ENCODE results near the gene GRB10.

Gene GRB10

GRCh38 chr7:50781381-50782293 is 1.1 kb downstream of the GRB10 start:
- in situ Hi-C loops (cut with MboI; ENCODE audit: low pct_unique_long_range_greater_than_20kb, low sequenced_read_pairs, unreplicated experiment), result no loop called here
- DNase-seq (ENCODE audit: low spot score), result no peak
- TF ChIP-seq, protein P1, sequence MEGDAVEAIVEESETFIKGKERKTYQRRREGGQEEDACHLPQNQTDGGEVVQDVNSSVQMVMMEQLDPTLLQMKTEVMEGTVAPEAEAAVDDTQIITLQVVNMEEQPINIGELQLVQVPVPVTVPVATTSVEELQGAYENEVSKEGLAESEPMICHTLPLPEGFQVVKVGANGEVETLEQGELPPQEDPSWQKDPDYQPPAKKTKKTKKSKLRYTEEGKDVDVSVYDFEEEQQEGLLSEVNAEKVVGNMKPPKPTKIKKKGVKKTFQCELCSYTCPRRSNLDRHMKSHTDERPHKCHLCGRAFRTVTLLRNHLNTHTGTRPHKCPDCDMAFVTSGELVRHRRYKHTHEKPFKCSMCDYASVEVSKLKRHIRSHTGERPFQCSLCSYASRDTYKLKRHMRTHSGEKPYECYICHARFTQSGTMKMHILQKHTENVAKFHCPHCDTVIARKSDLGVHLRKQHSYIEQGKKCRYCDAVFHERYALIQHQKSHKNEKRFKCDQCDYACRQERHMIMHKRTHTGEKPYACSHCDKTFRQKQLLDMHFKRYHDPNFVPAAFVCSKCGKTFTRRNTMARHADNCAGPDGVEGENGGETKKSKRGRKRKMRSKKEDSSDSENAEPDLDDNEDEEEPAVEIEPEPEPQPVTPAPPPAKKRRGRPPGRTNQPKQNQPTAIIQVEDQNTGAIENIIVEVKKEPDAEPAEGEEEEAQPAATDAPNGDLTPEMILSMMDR (IDR thresholded peaks at IDR 0.05; ENCODE audit: extremely low read depth, insufficient read depth, missing control alignments), result no peak

GRCh38 chr7:50780436-50780835 is 2.3 kb downstream of the GRB10 start:
- DNase-seq (ENCODE audit: low spot score), result no peak
- TF ChIP-seq, protein P1 (IDR thresholded peaks at IDR 0.05; ENCODE audit: extremely low read depth, insufficient read depth, missing control alignments), result no peak
- in situ Hi-C loops (cut with MboI; ENCODE audit: low pct_unique_long_range_greater_than_20kb, low sequenced_read_pairs, unreplicated experiment), result no loop called here

GRCh38 chr7:50779427-50779826 is 3.3 kb downstream of the GRB10 start:
- in situ Hi-C loops (cut with MboI; ENCODE audit: low pct_unique_long_range_greater_than_20kb, low sequenced_read_pairs, unreplicated experiment), result no loop called here
- TF ChIP-seq, protein P1 (IDR thresholded peaks at IDR 0.05; ENCODE audit: extremely low read depth, insufficient read depth, missing control alignments), result no peak
- DNase-seq (ENCODE audit: low spot score), result no peak

GRCh38 chr7:50778189-50778588 is 4.5 kb downstream of the GRB10 start:
- TF ChIP-seq, protein P1 (IDR thresholded peaks at IDR 0.05; ENCODE audit: extremely low read depth, insufficient read depth, missing control alignments), result no peak
- in situ Hi-C loops (cut with MboI; ENCODE audit: low pct_unique_long_range_greater_than_20kb, low sequenced_read_pairs, unreplicated experiment), result no loop called here
- DNase-seq (ENCODE audit: low spot score), result no peak

DNA sequence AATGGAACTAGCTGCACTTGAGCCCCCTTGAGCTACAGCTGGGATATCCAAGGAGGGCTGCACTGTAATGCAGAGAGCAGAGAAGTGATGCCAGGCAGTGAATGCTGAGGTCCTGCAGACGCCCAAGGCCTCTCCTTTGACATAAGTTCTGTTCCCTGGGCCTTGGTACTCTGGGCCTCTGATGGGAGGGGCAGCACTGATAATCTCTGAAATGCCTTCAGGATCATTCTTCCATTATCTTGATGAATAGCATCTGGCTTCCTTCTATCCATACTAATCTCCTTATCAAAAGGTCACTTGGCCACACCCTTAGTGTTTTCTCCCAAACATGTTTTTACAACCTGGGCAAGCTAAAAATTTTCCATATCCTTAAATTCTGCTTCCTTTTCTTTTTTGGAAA is 6.9 kb downstream of the GRB10 start:
- in situ Hi-C loops (cut with MboI; ENCODE audit: low pct_unique_long_range_greater_than_20kb, low sequenced_read_pairs, unreplicated experiment), result no loop called here
- TF ChIP-seq, protein P1 (IDR thresholded peaks at IDR 0.05; ENCODE audit: extremely low read depth, insufficient read depth, missing control alignments), result no peak
- DNase-seq (ENCODE audit: low spot score), result no peak

GRCh38 chr7:50775231-50775630 is 7.5 kb downstream of the GRB10 start:
- in situ Hi-C loops (cut with MboI; ENCODE audit: low pct_unique_long_range_greater_than_20kb, low sequenced_read_pairs, unreplicated experiment), result no loop called here
- DNase-seq (ENCODE audit: low spot score), result no peak
- TF ChIP-seq, protein P1 (IDR thresholded peaks at IDR 0.05; ENCODE audit: extremely low read depth, insufficient read depth, missing control alignments), result no peak
